HL-60 (cell line): ENCODE measurements around the gene CRTC1.

Source experiments
- DNase-seq, 2 experiments: peaks; one replicate each; pipeline ENCODE4 v3.0.0-alpha.2; 2010 to 2020; ENCODE audit warnings: low read depth in 1 of 2, low spot score in 1 of 2
- H3K27ac ChIP-seq: fragments of 250-450 bp; sonication (Bioruptor Pico); replicated peaks from 2 replicates; pipeline ENCODE4 v1.5.1; 2020; ENCODE audit warnings: mild to moderate bottlenecking, moderate library complexity
- H3K27me3 ChIP-seq: fragments of 250-450 bp; sonication (Bioruptor Pico); 2 replicates; pipeline ENCODE4 v1.5.1; 2021; ENCODE audit warnings: mild to moderate bottlenecking, moderate library complexity; ENCODE audit not compliant: insufficient read depth, poor library complexity, severe bottlenecking
- H3K4me3 ChIP-seq: replicated peaks from 2 replicates; pipeline ENCODE4 v1.5.1; 2011; ENCODE audit warnings: mild to moderate bottlenecking, control low read depth, low read length; ENCODE audit not compliant: insufficient read depth
- CTCF ChIP-seq: IDR thresholded peaks from one replicate; pipeline ENCODE4 v1.5.1; 2011; ENCODE audit warnings: low read length, control low read depth, inconsistent platforms; ENCODE audit not compliant: insufficient read depth
- GABPA ChIP-seq: IDR thresholded peaks from 2 replicates; pipeline ENCODE4 v1.6.1; 2012; ENCODE audit warnings: low read depth
- POLR2AphosphoS5 ChIP-seq: IDR thresholded peaks from 2 replicates; pipeline ENCODE4 v1.6.1; 2012; ENCODE audit warnings: low read depth
- REST ChIP-seq: IDR thresholded peaks from 2 replicates; pipeline ENCODE4 v1.6.1; 2012; ENCODE audit warnings: low read depth; ENCODE audit not compliant: insufficient replicate concordance
- SPI1 ChIP-seq: IDR thresholded peaks from 2 replicates; pipeline ENCODE4 v1.6.1; 2012; ENCODE audit warnings: low read depth, mild to moderate bottlenecking, borderline replicate concordance

The CRTC1 gene

GRCh38 chr19:18663940-18664530 lies 19.4 kb upstream of the CRTC1 start:
- TF ChIP-seq SPI1 (no peak), GABPA (no peak), CTCF (no peak), REST (no peak), POLR2AphosphoS5 (no peak)
- no peak overlapping the region for H3K4me3 ChIP-seq
- no peak overlapping the region for H3K27ac ChIP-seq
- no peaks in the 10 kb centered on the region for H3K27me3 ChIP-seq
- no peak for DNase-seq

- no peak for TF ChIP-seq REST
- no peak for TF ChIP-seq GABPA
- no peak for TF ChIP-seq POLR2AphosphoS5
- no peak for TF ChIP-seq SPI1
- TF ChIP-seq CTCF: no peak
- H3K27ac ChIP-seq: no peak overlapping the region
- no peak overlapping the region for H3K4me3 ChIP-seq
- no peak for DNase-seq
- no peaks in the 10 kb centered on the region for H3K27me3 ChIP-seq
These were observed 17.7 kb upstream of the CRTC1 start for GRCh38 chr19:18665771-18666202.

DNA sequence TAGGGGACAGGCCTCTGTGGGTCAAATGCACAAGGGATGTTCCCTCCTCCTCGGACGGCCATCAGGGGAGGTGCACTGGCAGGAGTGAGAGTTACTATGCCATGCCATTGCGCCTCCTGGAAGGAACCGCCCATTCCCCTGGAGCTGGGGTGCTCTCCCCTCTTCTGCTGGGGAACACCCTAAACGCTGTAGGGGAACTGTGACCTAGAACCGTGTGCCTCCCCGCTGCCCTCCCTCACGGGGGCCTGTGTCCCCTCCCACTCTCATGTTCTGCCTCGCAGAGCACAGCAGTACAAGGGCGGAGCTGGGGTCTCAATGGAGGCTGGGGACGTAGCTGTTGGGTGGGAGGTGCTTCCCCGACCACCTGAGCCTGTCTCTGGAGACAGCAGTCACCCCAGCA lies 17.2 kb upstream of the CRTC1 start:
- H3K27me3 ChIP-seq: no peaks in the 10 kb centered on the region
- DNase-seq: no peak
- H3K27ac ChIP-seq: no peak overlapping the region
- TF ChIP-seq POLR2AphosphoS5: no peak
- no peak for TF ChIP-seq GABPA
- TF ChIP-seq REST: no peak
- no peak for TF ChIP-seq SPI1
- no peak for TF ChIP-seq CTCF
- no peak overlapping the region for H3K4me3 ChIP-seq
